SK-N-MC (cell line): ENCODE data around the gene SPATA31C2.
"Not testable (repeated sequence)": the region's sequence is repeated elsewhere in the genome, so short reads cannot be mapped to it uniquely, and the experiment has no call there.

ENCODE experiments used
- EZH2 ChIP-seq: fragments of 200-600 bp; sonication (generic); IDR thresholded peaks from one replicate; pipeline ENCODE4 v1.6.1; 2017; ENCODE audit warnings: antibody characterized with exemption
- FOXP2 ChIP-seq: optimal IDR thresholded peaks from 2 replicates; pipeline ENCODE3; 2011; ENCODE audit warnings: mild to moderate bottlenecking, moderate library complexity; ENCODE audit not compliant: insufficient read depth; ENCODE audit errors: extremely low read length, control extremely low read depth

GRCh38 chr9:88127700-88128300 is 10.5 kb downstream of the SPATA31C2 start:
- not testable (repeated sequence) for TF ChIP-seq EZH2, FOXP2
